D721Med (cell line): Measurements from ENCODE around the gene MGAT5B.

Source experiments
- DNase-seq: peaks from one replicate; pipeline ENCODE4 v3.0.0; 2011; ENCODE audit warnings: low spot score; ENCODE audit not compliant: insufficient read length
- FAIRE-seq: peaks from 2 replicates; lab custom pipeline; 2011; peaks lifted over from hg19 to GRCh38; lab: Jason Lieb, UNC
- CTCF ChIP-seq: IDR thresholded peaks from 2 replicates; pipeline ENCODE4 v1.5.1; 2012; ENCODE audit warnings: mild to moderate bottlenecking, control low read depth; ENCODE audit not compliant: insufficient read depth; ENCODE audit errors: missing control alignments

MGAT5B gene

GRCh38 chr17:76909971-76910760 is 42.0 kb downstream of the MGAT5B start:
- FAIRE-seq: no peak
- no peak for TF ChIP-seq CTCF
- no peak for DNase-seq

GRCh38 chr17:76911299-76912017 is 43.3 kb downstream of the MGAT5B start:
- no peak for FAIRE-seq
- no peak for TF ChIP-seq CTCF
- DNase-seq: no peak

GRCh38 chr17:76912421-76913164 is 44.4 kb downstream of the MGAT5B start:
- FAIRE-seq: no peak

GRCh38 chr17:76914937-76915336 is 46.7 kb downstream of the MGAT5B start:
- FAIRE-seq (no peak), DNase-seq (no peak)
- no peak for TF ChIP-seq CTCF

More at GRCh38 chr17:76912421-76913164, 44.4 kb downstream of the MGAT5B start:
- no peak for DNase-seq
- TF ChIP-seq CTCF: no peak

GRCh38 chr17:76915840-76916510 is 47.8 kb downstream of the MGAT5B start:
- DNase-seq (no peak), FAIRE-seq (no peak)
- TF ChIP-seq CTCF: no peak

- FAIRE-seq (no peak), DNase-seq (no peak)
- no peak for TF ChIP-seq CTCF
Measured at GRCh38 chr17:76917829-76918228, 49.6 kb downstream of the MGAT5B start.
